CD4-positive, alpha-beta T cell treated with Interferon gamma for 1 hour (primary cell): ENCODE results near the gene HOXB5.
A peak's percentile ranks its signal among the peaks of the same experiment; 100 is the strongest.

ENCODE experiments used
- DNase-seq: peaks from one replicate; pipeline ENCODE4 v3.0.0-alpha.2; 2020

Gene HOXB5

GRCh38 chr17:48546924-48547807 lies 46.4 kb downstream of the HOXB5 start:
- no peak for DNase-seq

- DNase-seq = no peak
Observed at GRCh38 chr17:48546137-48546923, 47.2 kb downstream of the HOXB5 start.

- DNase-seq = no peak
Observed at GRCh38 chr17:48545539-48545938, 48.0 kb downstream of the HOXB5 start.

- no peak for DNase-seq
Observed at GRCh38 chr17:48545022-48545375, 48.6 kb downstream of the HOXB5 start, which contains the start of gene HOXB2. Gene HOXB2, minus strand, starts transcription at chr17:48545109. Its CDS starts 198 bp downstream, at chr17:48544911.

GRCh38 chr17:48544349-48545021 lies 49.1 kb downstream of the HOXB5 start:
- peak; percentile 10 for DNase-seq

GRCh38 chr17:48543854-48544348 lies 49.7 kb downstream of the HOXB5 start:
- DNase-seq = no peak

GRCh38 chr17:48543107-48543853 lies 50.3 kb downstream of the HOXB5 start:
- peak; percentile 53 for DNase-seq

GRCh38 chr17:48542698-48543106 lies 50.9 kb downstream of the HOXB5 start:
- no peak for DNase-seq

GRCh38 chr17:48542114-48542656 lies 51.4 kb downstream of the HOXB5 start:
- no peak for DNase-seq

- peak; percentile 28 for DNase-seq
Observed at GRCh38 chr17:48541577-48542113, 51.9 kb downstream of the HOXB5 start.
